GM19025 (cell line): ENCODE data around the gene OR10AD1.

Source experiments
- ATAC-seq: cut with Tn5 transposase; IDR thresholded peaks from one replicate; pipeline ENCODE4 v1.9.1; 2021; ENCODE audit warnings: mild to moderate bottlenecking, low read depth, moderate library complexity; ENCODE audit not compliant: unreplicated experiment

The OR10AD1 gene

GRCh38 chr12:48193623-48194022 is 9.5 kb downstream of the OR10AD1 start:
- ATAC-seq = no peak

- no peak for ATAC-seq
These were observed 10.2 kb downstream of the OR10AD1 start for GRCh38 chr12:48192861-48193260.

- ATAC-seq = no peak
These were observed 12.0 kb downstream of the OR10AD1 start for GRCh38 chr12:48191096-48191495.

GRCh38 chr12:48189331-48190125 is 13.6 kb downstream of the OR10AD1 start:
- peak; percentile 55 for ATAC-seq

- no peak for ATAC-seq
These were observed 15.0 kb downstream of the OR10AD1 start for GRCh38 chr12:48187916-48188695.

GRCh38 chr12:48185181-48185919 is 17.7 kb downstream of the OR10AD1 start:
- no peak for ATAC-seq

- no peak for ATAC-seq
These were observed 18.6 kb downstream of the OR10AD1 start for GRCh38 chr12:48184549-48184922.

GRCh38 chr12:48183876-48184548 is 19.1 kb downstream of the OR10AD1 start:
- ATAC-seq = no peak

GRCh38 chr12:48183091-48183875 is 19.8 kb downstream of the OR10AD1 start, which contains the start of gene CCDC184:
Gene CCDC184, plus strand, starts transcription at chr12:48183644. Its CDS starts 479 bp downstream, at chr12:48184123.
- peak; percentile 77 for ATAC-seq

GRCh38 chr12:48182631-48183030 is 20.5 kb downstream of the OR10AD1 start:
- ATAC-seq = no peak

- no peak for ATAC-seq
These were observed 22.1 kb downstream of the OR10AD1 start for GRCh38 chr12:48180857-48181495.

GRCh38 chr12:48180424-48180823 is 22.7 kb downstream of the OR10AD1 start:
- ATAC-seq = no peak

- no peak for ATAC-seq
These were observed 23.6 kb downstream of the OR10AD1 start for GRCh38 chr12:48179466-48179865.

GRCh38 chr12:48177982-48178381 is 25.1 kb downstream of the OR10AD1 start:
- ATAC-seq = no peak

GRCh38 chr12:48176417-48176751 is 26.7 kb downstream of the OR10AD1 start:
- no peak for ATAC-seq

GRCh38 chr12:48175613-48176416 is 27.3 kb downstream of the OR10AD1 start:
- no peak for ATAC-seq

GRCh38 chr12:48169011-48169410 is 34.1 kb downstream of the OR10AD1 start:
- no peak for ATAC-seq
